Thyroid gland (tissue), 4 donors: ENCODE results near the gene GALNT18. TPM values are rescaled to one million over a fixed set of nuclear protein-coding genes. Genes with fewer than 3 reads are reported as not detected.

Experiments
- DNase-seq, 2 donors: peaks; one replicate each; pipeline ENCODE4 v3.0.0-alpha.2; 2019
- H3K27ac ChIP-seq, 3 donors: fragments of 200-600 bp; sonication (generic); 1 replicate in 2 of 3; 2 replicates in 1 of 3; pipeline ENCODE4 v1.5.1; 2016 to 2019; ENCODE audit warnings: mild to moderate bottlenecking in 1 of 3, moderate library complexity in 1 of 3
- H3K27me3 ChIP-seq: fragments of 200-600 bp; sonication (generic); one replicate; pipeline ENCODE4 v1.5.1; 2019
- H3K36me3 ChIP-seq, 2 donors: fragments of 200-600 bp; sonication (generic); one replicate each; pipeline ENCODE4 v1.5.1; 2016 to 2019
- H3K4me1 ChIP-seq, 2 donors: fragments of 200-600 bp; sonication (generic); one replicate each; pipeline ENCODE4 v1.5.1; 2017 to 2019
- H3K4me3 ChIP-seq, 3 donors: fragments of 200-600 bp; sonication (generic); replicated peaks in 1 of 3; 1 replicate in 2 of 3; 2 replicates in 1 of 3; pipeline ENCODE4 v1.5.1; 2016; ENCODE audit warnings: mild to moderate bottlenecking in 1 of 3
- H3K9me3 ChIP-seq: fragments of 200-600 bp; sonication (generic); one replicate; pipeline ENCODE4 v1.5.1; 2017
- POLR2A ChIP-seq, 2 donors: fragments of 450-650 bp; IDR thresholded peaks; one replicate each; pipeline ENCODE4 v1.6.1; 2017; ENCODE audit warnings: antibody characterized with exemption in 2 of 2, mild to moderate bottlenecking in 2 of 2, moderate library complexity in 1 of 2
- WGBS, 2 donors: methylation state at CpG; one replicate each; pipeline ENCODE4 v1.1.5; 2017; 5-methylcytosine and 5-hydroxymethylcytosine counted together
- intact Hi-C: fragments of 100-400 bp; cut with DNase I; formaldehyde crosslinking; loops from one replicate; pipeline ENCODE4 v1.15.1; 2023
- total RNA-seq, 4 donors: library from RNA; depleted of rRNA; stranded (reverse); fragments of >200 nt; gene quantifications; one replicate each; pipeline ENCODE4 v1.2.3, GENCODE V29; 2016
- TF ChIP-seq, protein P1 (sequence below), 6 experiments: fragments of 200-600 bp in 3 of 6; fragments of 450-650 bp in 3 of 6; sonication (generic) in 3 of 6; IDR thresholded peaks; one replicate each; pipeline ENCODE4 v1.5.1; 2016 to 2019; ENCODE audit warnings: antibody characterized with exemption in 6 of 6, mild to moderate bottlenecking in 2 of 6, inconsistent platforms in 1 of 6, moderate library complexity in 1 of 6

The GALNT18 gene
- total RNA-seq, 4 donors from 2014 or later: 60.7 to 93.8 (median 87.5) TPM

DNA sequence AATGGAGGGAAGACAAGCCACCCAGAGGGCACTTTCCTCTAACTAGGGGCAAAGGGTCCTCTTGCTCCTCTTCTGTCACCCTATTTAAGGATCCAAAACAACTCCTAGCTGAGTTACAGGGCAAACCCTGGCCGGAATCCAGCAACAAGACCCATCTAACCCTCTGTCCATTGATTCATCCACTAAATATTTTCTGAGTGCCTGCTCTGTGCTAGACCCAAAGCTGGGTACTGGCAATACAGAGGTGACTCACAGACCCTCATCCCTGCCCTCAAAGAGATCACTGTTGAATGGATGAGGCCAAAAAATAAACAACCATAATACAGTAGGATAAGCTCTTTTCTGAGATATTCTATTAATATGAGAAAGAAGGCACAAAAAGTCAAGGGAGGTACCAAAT is 4.3 kb upstream of the GALNT18 start:
- Histone ChIP-seq H3K27me3 (no peaks in the 10 kb centered on the region), H3K9me3 (no peaks in the 10 kb centered on the region), H3K4me3 (no peak overlapping the region), H3K4me1 (peaks cover 11 to 24% of the 10 kb centered on the region in 2 donors), H3K36me3 (no peaks in the 10 kb centered on the region), H3K27ac (no peak overlapping the region)
- TF ChIP-seq, protein P1, sequence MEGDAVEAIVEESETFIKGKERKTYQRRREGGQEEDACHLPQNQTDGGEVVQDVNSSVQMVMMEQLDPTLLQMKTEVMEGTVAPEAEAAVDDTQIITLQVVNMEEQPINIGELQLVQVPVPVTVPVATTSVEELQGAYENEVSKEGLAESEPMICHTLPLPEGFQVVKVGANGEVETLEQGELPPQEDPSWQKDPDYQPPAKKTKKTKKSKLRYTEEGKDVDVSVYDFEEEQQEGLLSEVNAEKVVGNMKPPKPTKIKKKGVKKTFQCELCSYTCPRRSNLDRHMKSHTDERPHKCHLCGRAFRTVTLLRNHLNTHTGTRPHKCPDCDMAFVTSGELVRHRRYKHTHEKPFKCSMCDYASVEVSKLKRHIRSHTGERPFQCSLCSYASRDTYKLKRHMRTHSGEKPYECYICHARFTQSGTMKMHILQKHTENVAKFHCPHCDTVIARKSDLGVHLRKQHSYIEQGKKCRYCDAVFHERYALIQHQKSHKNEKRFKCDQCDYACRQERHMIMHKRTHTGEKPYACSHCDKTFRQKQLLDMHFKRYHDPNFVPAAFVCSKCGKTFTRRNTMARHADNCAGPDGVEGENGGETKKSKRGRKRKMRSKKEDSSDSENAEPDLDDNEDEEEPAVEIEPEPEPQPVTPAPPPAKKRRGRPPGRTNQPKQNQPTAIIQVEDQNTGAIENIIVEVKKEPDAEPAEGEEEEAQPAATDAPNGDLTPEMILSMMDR (IDR thresholded peaks at IDR 0.05): no peak
- no peak for TF ChIP-seq POLR2A (IDR thresholded peaks at IDR 0.05)
- no peak for DNase-seq
- intact Hi-C loops: no loop called here
- WGBS, 2 donors: 92 to 100% methylated on average over 1 of the region's 1 CpG

DNA sequence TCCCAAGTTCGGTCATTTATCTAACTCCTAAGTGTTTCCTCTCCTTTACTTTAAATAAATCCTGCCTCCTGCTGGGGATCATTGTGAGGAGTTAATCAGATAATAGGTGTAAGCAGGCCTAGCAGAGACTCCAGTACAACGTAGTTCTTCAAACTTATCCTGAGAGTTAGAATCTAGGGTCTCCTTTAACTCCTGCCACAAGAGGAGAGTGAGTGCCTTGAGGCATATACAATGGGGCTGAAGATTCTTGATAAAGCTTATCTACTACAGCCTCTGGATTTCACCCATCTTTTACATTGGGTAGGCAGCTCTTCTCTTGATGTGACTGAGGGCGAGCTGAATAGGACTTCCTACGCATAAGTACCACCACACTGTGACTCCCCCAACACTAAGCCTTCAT is 3.1 kb upstream of the GALNT18 start:
- no peak for TF ChIP-seq POLR2A (IDR thresholded peaks at IDR 0.05)
- TF ChIP-seq, protein P1 (IDR thresholded peaks at IDR 0.05): no peak
- WGBS, 2 donors: 93 to 98% methylated on average over 4 of the region's 4 CpGs
- intact Hi-C loops: loop anchor here (5.0 kb wide), 1 partner anchor 162 kb away; no protein-coding TSS in a partner anchor

DNA sequence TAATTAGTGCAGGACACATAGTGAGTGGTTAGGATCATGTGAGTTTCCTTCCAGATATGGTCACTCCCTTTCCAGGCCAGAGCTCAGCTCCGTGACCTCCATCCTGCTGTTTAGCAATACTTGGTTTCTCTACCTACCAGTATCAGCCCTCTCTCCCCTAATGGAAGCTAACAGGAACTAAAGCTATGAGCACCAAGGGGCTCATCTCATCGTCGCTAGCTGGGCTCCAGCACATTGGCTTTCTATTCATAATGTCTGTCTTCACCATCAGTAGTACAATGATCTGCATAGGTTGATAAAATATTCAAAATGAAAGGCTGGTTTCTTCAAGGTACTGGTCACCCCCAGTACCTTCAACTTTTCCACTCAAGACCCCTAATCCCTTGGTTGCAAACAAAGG is 2.4 kb upstream of the GALNT18 start:
- no peak overlapping the region for H3K4me3 ChIP-seq
- TF ChIP-seq, protein P1 (IDR thresholded peaks at IDR 0.05): no peak
- no peak for TF ChIP-seq POLR2A (IDR thresholded peaks at IDR 0.05)
- peaks cover 14 to 27% of the 10 kb centered on the region in 2 donors for H3K4me1 ChIP-seq
- 91 to 92% methylated on average over 3 of the region's 3 CpGs for WGBS, 2 donors
- H3K27ac ChIP-seq: peak overlapping the region in 2 of 3 donors; percentile 75 to 86
- H3K27me3 ChIP-seq: no peaks in the 10 kb centered on the region
- H3K36me3 ChIP-seq: no peaks in the 10 kb centered on the region
- intact Hi-C loops: loop anchor here (5.0 kb wide), 1 partner anchor 163 kb away; no protein-coding TSS in a partner anchor
- H3K9me3 ChIP-seq: no peaks in the 10 kb centered on the region
- no peak for DNase-seq

More for the DNA sequence above, 3.1 kb upstream of the GALNT18 start:
- Histone ChIP-seq H3K36me3 (no peaks in the 10 kb centered on the region), H3K9me3 (no peaks in the 10 kb centered on the region), H3K27me3 (no peaks in the 10 kb centered on the region), H3K4me3 (no peak overlapping the region), H3K27ac (peak overlapping the region in 1 of 3 donors; percentile 86), H3K4me1 (peaks cover 11 to 24% of the 10 kb centered on the region in 2 donors)
- DNase-seq: no peak

DNA sequence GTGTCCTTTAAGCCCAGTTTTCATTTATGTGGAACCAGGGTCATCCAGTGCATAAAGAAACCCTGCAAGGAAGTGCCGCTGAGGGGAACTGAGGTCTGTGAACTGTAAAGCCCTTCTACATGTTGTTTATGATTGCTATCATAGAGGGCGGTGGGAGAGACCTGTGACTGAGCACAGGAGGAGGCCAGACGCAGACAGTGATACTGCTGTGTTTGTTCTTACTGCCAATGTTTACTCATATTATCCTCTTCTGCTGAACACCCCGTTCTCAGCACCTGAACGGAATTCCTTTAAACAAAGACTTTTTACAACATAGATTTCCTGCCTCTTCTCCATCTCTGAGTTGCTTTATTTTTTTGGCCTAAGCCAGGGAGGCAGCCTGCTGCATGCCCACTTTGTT is 967 bp upstream of the GALNT18 start:
- intact Hi-C loops: loop anchor here (5.0 kb wide), 1 partner anchor 165 kb away; no protein-coding TSS in a partner anchor
- peak; percentile 27 to 34 for DNase-seq
- WGBS, 2 donors: 22 to 27% methylated on average over 5 of the region's 5 CpGs

DNA sequence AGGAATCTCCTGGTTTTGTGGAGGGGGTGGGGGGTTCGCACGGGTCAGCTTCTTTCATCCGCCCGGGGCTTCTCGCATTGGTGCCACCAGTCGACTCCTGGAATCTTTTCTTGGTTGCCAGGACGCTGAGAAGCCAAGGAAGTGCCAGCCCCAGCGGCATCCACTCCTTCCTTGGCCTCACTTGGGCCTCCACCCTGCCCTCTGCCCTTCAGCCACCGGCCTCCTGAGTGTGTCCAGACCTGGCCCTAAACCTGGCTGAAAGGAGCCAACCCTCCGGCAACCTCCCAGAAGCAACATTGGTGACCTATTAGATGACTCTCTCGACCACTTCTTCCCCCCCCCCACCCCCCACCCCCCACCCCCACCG is 518 bp upstream of the GALNT18 start:
- no peaks in the 10 kb centered on the region for H3K27me3 ChIP-seq
- peak overlapping the region; percentile 75 to 86 (median 82) for H3K27ac ChIP-seq
- intact Hi-C loops: loop anchor here (5.0 kb wide), 1 partner anchor 165 kb away; no protein-coding TSS in a partner anchor
- TF ChIP-seq, protein P1 (IDR thresholded peaks at IDR 0.05): no peak
- no peak for TF ChIP-seq POLR2A (IDR thresholded peaks at IDR 0.05)
- peak overlapping the region in 1 of 3 donors; percentile 20 for H3K4me3 ChIP-seq
- DNase-seq: no peak
- WGBS, 2 donors: 17 to 22% methylated on average over 5 to 9 of the region's 12 CpGs
- no peaks in the 10 kb centered on the region for H3K36me3 ChIP-seq
- no peaks in the 10 kb centered on the region for H3K9me3 ChIP-seq
- H3K4me1 ChIP-seq: peaks cover 25 to 46% of the 10 kb centered on the region in 2 donors

More for the DNA sequence above, 967 bp upstream of the GALNT18 start:
- no peaks in the 10 kb centered on the region for H3K27me3 ChIP-seq
- peak overlapping the region in 1 of 3 donors; percentile 20 for H3K4me3 ChIP-seq
- TF ChIP-seq, protein P1 (IDR thresholded peaks at IDR 0.05): no peak
- TF ChIP-seq POLR2A (IDR thresholded peaks at IDR 0.05): no peak
- peaks cover 25 to 42% of the 10 kb centered on the region in 2 donors for H3K4me1 ChIP-seq
- H3K27ac ChIP-seq: peak overlapping the region; percentile 75 to 86 (median 82)
- H3K9me3 ChIP-seq: no peaks in the 10 kb centered on the region
- H3K36me3 ChIP-seq: no peaks in the 10 kb centered on the region
